Measurements from ENCODE around the gene HOXB3.

DNA sequence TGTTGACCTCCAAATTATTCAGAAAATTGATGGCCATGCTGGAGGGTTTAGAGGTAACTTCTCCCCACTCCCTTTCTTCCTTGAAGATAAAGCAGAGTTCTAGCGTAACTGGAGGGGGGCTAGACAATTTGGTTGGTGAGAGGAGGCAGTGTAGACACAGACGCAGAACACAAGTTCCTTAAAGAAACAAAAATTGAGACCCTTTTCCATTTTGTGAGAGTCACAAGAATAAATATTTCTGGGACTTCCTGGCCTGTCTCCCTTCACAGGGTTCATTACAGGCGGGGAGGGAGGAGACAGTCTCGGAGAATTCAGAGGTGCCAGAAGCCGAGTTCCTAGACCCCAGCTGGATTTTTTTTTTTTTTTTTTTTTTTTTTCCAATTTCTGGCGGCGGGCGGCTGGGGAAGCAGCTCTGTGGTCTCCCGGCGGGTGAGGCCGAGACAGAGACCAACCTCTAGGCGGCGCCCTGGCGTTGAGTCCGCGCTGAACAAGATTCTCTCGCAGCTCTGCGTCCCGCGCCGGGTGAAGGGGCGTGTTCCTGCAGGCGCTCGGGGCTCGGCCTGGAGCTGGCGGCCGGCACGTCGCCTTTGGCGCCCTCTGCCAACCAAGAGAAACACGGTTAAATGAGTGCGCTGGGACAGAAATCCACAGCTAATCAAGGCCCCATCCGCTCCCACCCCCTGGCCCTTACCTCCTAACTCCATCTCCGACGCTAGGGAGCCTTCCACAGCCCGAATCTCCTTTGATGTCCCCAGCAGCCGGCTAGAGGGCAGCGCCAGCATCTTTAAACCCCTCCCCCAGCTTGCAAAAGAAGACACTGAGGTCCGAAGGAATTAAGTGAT is 46.4 kb upstream of the HOXB3 start:
- TF ChIP-seq CTCF (conservative IDR thresholded peaks at IDR 0.05; ENCODE audit: low read depth, low read length): peak; percentile 81
- TF ChIP-seq EZH2phosphoT487 (IDR thresholded peaks at IDR 0.05; ENCODE audit: borderline replicate concordance, low read length): no peak
